Lower lobe of right lung (tissue), 2 donors: ENCODE data around the gene FAM111A. TPM values are rescaled to one million over a fixed set of nuclear protein-coding genes. Genes with fewer than 3 reads are reported as not detected.

Source experiments
- ATAC-seq, 2 donors: fragments of 200-7000 bp; cut with Tn5 transposase; one replicate each; pipeline ENCODE4 v1.9.1; 2020 to 2022; ENCODE audit warnings: mild to moderate bottlenecking in 2 of 2, moderate library complexity in 2 of 2
- DNase-seq: peaks from one replicate; pipeline ENCODE4 v3.0.0-alpha.2; 2020
- H3K27ac ChIP-seq: fragments of 200-600 bp; one replicate; pipeline ENCODE4 v1.8.0; 2022
- H3K27me3 ChIP-seq: fragments of 200-600 bp; one replicate; pipeline ENCODE4 v1.8.0; 2022; ENCODE audit warnings: low read depth
- H3K36me3 ChIP-seq: fragments of 200-600 bp; one replicate; pipeline ENCODE4 v1.8.0; 2022; ENCODE audit warnings: mild to moderate bottlenecking
- H3K4me1 ChIP-seq: fragments of 200-600 bp; one replicate; pipeline ENCODE4 v1.8.0; 2022
- H3K4me3 ChIP-seq: fragments of 200-600 bp; one replicate; pipeline ENCODE4 v1.8.0; 2022; ENCODE audit warnings: mild to moderate bottlenecking
- H3K9me3 ChIP-seq: fragments of 200-600 bp; one replicate; pipeline ENCODE4 v1.8.0; 2022
- CTCF ChIP-seq: fragments of 200-600 bp; IDR thresholded peaks from one replicate; pipeline ENCODE4 v1.8.0; 2022; ENCODE audit warnings: antibody characterized with exemption, mild to moderate bottlenecking
- intact Hi-C: fragments of 100-400 bp; cut with DNase I; formaldehyde crosslinking; loops from one replicate; pipeline ENCODE4 v1.11.0; 2022
- total RNA-seq: library from RNA; stranded (reverse); fragmentation: NEBNext Ultra II Directional; extraction: Animal tissue kit (Norgen Biotek cat#: 25700); gene quantifications from one replicate; pipeline ENCODE4 v1.2.1, GENCODE V29; 2021
- donor health status: DM: no; HTN: yes; CAD: no; lungs with severe emphysema.

FAM111A gene
- total RNA-seq, 1 donor from 2014 or later, result 68.4 TPM

- DNase-seq (peak; percentile 80), ATAC-seq (peak; percentile 77 to 82)
- Histone ChIP-seq H3K9me3 (no peaks in the 10 kb centered on the region), H3K4me3 (peak overlapping the region; percentile 75), H3K4me1 (peaks cover 50% of the 10 kb centered on the region), H3K27me3 (no peaks in the 10 kb centered on the region), H3K27ac (peak overlapping the region; percentile 79), H3K36me3 (no peaks in the 10 kb centered on the region)
- intact Hi-C loops, result loop anchor here (5.0 kb wide), 1 partner anchor 33 kb away; no protein-coding TSS in a partner anchor
- no peak for TF ChIP-seq CTCF
Measured at GRCh38 chr11:59173964-59174663, 31.5 kb downstream of the FAM111A start.

- DNase-seq, result no peak
- no peaks in the 10 kb centered on the region for H3K9me3 ChIP-seq
- no peak for ATAC-seq
- H3K36me3 ChIP-seq, result no peaks in the 10 kb centered on the region
- intact Hi-C loops, result loop anchor here (5.0 kb wide), 1 partner anchor 33 kb away; no protein-coding TSS in a partner anchor
- H3K4me3 ChIP-seq, result no peak overlapping the region
- H3K27me3 ChIP-seq, result no peaks in the 10 kb centered on the region
- H3K4me1 ChIP-seq, result peaks cover 51% of the 10 kb centered on the region
- TF ChIP-seq CTCF, result no peak
- H3K27ac ChIP-seq, result peak overlapping the region; percentile 32
Measured at GRCh38 chr11:59174664-59175033, 32.0 kb downstream of the FAM111A start.

- DNase-seq, result peak; percentile 53
- H3K27me3 ChIP-seq, result no peaks in the 10 kb centered on the region
- peaks cover 51% of the 10 kb centered on the region for H3K4me1 ChIP-seq
- no peak for TF ChIP-seq CTCF
- H3K4me3 ChIP-seq, result no peak overlapping the region
- H3K9me3 ChIP-seq, result no peaks in the 10 kb centered on the region
- H3K36me3 ChIP-seq, result no peaks in the 10 kb centered on the region
- peak overlapping the region; percentile 32 for H3K27ac ChIP-seq
- intact Hi-C loops, result no loop called here
- ATAC-seq, result peak in 1 of 2 donors; percentile 39
Measured at GRCh38 chr11:59175091-59175501, 32.4 kb downstream of the FAM111A start.

- DNase-seq (no peak), ATAC-seq (no peak)
- H3K4me3 ChIP-seq, result no peak overlapping the region
- peaks cover 51% of the 10 kb centered on the region for H3K4me1 ChIP-seq
- H3K27ac ChIP-seq, result no peak overlapping the region
- intact Hi-C loops, result no loop called here
- no peaks in the 10 kb centered on the region for H3K36me3 ChIP-seq
- TF ChIP-seq CTCF, result no peak
- no peaks in the 10 kb centered on the region for H3K27me3 ChIP-seq
- no peaks in the 10 kb centered on the region for H3K9me3 ChIP-seq
Measured at GRCh38 chr11:59176330-59176729, 33.7 kb downstream of the FAM111A start.

- H3K27ac ChIP-seq, result no peak overlapping the region
Measured at GRCh38 chr11:59178402-59178801, 35.7 kb downstream of the FAM111A start.

More at GRCh38 chr11:59178402-59178801, 35.7 kb downstream of the FAM111A start:
- peak; percentile 39 to 63 for ATAC-seq
- Histone ChIP-seq H3K4me3 (no peak overlapping the region), H3K27me3 (no peaks in the 10 kb centered on the region), H3K4me1 (peaks cover 53% of the 10 kb centered on the region), H3K9me3 (no peaks in the 10 kb centered on the region), H3K36me3 (peaks cover 15% of the 10 kb centered on the region)
- DNase-seq, result no peak
- intact Hi-C loops, result no loop called here
- no peak for TF ChIP-seq CTCF
